GM04504 (cell line): ENCODE data around the gene BCL2L2.
A peak's percentile ranks its signal among the peaks of the same experiment; 100 is the strongest.
"Not testable (repeated sequence)": the region's sequence is repeated elsewhere in the genome, so short reads cannot be mapped to it uniquely, and the experiment has no call there.

ENCODE experiments used
- DNase-seq: peaks from one replicate; pipeline ENCODE4 v3.0.0-alpha.2; 2012; ENCODE audit warnings: low read depth

The BCL2L2 gene

GRCh38 chr14:23324455-23324846, 17.8 kb downstream of the BCL2L2 start:
- no peak for DNase-seq

GRCh38 chr14:23324993-23325392, 18.4 kb downstream of the BCL2L2 start:
- DNase-seq: no peak

GRCh38 chr14:23325746-23326145, 19.1 kb downstream of the BCL2L2 start:
- not testable (repeated sequence) for DNase-seq

- DNase-seq: no peak
Observed at GRCh38 chr14:23326491-23327332, 20.1 kb downstream of the BCL2L2 start.

DNA sequence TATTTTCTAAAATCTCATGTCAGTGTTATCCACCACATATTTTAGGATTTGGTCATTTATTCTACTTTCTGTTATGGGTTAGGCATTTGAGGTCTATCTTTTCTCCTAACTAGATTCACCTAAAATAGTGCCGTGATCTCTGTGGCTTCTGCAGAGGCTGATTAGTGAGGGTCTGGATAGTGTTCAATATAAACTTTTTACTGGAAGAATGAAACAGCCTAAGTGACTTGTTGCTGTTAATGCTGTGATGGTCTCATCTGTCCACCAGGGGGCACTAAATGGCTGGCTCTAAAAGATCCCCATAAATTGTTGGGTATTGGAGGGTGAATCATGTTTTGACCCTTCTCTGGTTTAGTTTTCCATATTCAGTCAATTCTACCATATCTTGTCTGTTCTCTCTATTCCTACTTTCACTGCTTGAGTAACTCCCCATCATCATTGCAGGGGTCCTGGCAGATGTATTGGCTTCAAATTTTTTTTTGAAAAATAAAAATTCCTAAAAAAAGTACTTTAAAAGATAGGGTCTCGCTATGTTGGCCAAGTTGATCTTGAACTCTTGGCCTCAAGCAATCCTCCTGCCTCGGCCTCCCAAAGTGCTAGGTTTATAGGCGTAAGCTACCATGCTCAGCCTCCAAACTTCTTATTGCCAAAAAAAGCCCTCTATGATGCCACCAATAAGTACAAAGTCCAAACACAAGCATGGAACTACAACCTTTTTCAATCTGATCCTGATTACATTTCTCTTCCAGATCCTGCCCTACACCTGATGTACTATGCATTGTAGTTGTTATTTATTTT, 21.5 kb downstream of the BCL2L2 start:
- DNase-seq: no peak

- DNase-seq: no peak
Observed at GRCh38 chr14:23335623-23336022, 29.0 kb downstream of the BCL2L2 start.

GRCh38 chr14:23339506-23340268, 33.1 kb downstream of the BCL2L2 start:
- no peak for DNase-seq

- no peak for DNase-seq
Observed at GRCh38 chr14:23344481-23344880, 37.8 kb downstream of the BCL2L2 start.

DNA sequence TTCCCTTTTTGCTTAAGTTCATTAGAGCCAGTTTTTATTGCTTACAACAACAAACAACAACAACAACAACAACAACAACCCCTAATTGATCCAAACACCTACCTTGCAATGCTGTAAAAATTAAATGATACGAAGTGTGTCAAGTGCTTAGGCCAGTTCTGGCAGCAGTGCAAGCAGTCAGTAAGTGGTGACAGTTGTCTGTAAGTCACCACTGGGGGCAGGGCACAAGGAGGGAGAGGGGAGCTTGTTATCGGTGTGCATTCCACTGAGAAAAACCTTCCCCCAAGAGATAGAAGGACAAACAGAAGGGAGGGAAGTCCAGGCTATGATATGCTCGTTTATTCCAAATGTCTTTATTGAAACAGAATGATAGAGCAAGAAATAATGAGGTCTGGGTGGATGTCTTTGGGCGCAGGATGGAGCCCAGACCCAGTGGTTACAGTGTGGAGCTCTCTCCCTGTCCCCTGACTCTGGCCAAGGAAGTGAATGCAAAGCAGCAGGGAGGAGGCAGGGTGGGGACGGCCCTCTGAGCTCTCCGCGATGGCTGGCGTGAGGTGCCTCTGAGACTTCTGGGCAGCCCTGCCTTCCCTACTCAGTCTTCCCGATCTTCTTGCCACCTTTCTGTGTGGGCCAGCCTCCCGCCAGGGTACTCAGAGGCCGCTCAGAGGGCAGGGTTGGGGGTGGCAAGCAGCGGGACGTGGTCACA, 39.5 kb downstream of the BCL2L2 start:
- no peak for DNase-seq

DNA sequence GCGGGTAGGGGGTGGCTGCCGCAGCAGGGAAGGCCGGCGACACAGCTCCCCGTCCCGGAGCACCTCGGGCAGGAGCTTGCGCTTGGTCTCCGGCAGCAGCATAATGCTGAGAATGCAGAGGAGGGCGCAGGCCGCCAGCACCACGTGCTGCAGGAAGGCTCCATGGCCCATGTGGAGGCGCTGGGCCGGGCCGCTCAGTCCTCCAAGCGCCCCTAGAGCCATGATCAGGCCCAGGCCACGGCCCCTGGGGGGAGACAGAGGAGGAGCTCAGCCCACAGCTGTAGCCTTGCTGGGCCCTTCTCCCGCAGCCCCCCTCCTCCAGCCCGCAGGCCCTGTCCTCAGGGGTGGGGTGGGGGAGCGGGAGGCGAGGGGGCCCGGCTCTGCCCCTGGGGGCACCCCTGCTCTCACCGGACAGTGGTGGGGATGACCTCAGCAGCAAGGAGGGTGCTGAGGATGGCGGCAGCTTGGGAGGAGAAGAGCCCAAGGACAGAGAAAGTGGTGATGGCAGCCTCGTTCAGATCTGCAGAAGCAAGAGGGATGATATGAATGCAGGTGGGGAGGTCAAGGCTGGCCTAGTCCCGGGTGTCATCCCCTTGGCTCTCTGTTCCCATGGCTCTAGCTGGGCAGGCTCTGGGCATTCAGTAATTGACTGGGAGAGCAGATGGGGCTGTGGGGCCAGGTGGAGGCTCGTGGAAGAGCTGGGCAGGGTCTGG, 40.2 kb downstream of the BCL2L2 start:
- no peak for DNase-seq

DNA sequence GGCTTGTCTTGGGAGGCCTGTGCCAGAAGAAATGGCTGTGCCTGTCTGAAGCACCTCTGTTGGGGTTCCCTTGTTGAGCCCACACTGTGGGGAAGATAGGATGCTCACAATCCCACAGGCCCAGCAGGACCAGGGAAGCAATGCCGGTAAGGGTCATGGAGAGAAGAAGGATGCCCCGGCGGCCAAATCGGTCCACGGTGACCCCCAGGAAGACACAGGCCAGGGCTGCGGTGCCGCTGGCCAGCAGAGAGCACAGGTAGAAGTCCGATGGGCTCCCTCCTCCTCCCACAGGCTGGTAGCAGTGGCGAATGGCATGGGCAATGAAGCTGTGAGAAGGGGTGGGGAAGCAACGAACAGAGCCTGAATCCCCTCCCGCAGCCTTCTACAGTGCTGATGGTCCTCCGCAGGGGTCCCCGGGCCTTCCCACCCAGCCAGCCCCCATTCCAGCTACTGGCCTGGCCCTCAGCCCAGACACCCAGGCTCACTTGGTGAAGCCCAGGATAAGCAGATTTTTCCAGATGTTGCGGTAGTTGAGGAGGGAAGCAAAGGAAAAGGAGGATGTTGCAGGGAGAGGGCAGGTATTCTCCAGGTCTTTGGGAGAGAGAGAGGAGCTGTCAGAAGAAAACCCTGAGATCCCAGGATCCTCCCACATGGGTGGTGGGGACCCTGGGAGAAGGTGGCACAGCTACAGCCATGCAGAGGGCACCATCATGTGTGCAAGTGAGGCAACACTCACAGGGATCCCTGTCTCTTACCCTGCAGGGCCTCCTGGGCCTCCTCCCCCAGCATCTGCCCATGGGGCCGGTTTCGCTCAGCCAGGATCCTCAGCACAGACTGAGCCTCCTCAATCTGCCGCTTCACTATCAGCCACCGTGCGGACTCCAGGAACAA, 41.0 kb downstream of the BCL2L2 start:
- no peak for DNase-seq

GRCh38 chr14:23348297-23348655, 41.6 kb downstream of the BCL2L2 start:
- no peak for DNase-seq

GRCh38 chr14:23349156-23349845, 42.7 kb downstream of the BCL2L2 start:
- DNase-seq: no peak

DNA sequence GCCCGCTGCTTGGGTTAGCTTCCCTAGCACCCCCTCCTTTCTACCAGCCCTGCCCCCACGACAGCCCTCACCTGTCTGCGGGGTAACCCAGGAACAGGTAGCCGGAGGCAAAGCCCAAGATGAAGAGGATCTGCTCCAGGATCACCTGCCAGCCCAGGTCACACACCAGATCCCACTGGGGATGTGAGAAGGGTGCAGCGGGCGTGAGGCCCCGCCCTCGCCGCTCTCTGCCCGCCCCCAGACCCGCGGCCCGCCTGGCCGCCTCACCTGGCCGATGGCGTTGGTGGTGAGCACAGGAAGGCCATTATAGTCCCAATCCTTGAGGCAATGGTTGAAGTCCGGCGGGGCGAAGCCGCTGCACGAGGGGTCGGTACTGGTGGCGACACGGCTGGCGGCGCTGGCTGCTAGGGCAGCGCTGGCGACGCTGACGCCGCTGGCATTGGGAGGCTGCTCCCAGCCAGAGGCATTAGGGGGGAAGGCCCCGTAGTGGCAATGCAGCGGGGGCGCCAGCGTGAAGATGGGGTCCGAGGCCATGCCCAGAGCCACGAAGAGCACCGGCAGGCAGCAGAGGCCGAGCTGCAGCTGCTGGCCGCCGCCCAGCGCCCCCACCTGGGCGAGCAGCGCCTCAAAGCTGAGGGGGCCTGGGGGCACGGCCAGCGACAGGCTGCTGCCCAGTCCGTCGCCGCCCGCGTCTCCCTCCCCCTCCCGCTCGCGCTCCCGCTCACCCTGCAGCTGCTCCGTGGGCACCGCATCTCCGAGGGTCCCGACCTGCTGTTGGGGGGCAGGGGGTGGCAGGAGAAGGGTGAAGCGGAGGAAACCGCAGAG, 45.3 kb downstream of the BCL2L2 start:
- DNase-seq: no peak

DNA sequence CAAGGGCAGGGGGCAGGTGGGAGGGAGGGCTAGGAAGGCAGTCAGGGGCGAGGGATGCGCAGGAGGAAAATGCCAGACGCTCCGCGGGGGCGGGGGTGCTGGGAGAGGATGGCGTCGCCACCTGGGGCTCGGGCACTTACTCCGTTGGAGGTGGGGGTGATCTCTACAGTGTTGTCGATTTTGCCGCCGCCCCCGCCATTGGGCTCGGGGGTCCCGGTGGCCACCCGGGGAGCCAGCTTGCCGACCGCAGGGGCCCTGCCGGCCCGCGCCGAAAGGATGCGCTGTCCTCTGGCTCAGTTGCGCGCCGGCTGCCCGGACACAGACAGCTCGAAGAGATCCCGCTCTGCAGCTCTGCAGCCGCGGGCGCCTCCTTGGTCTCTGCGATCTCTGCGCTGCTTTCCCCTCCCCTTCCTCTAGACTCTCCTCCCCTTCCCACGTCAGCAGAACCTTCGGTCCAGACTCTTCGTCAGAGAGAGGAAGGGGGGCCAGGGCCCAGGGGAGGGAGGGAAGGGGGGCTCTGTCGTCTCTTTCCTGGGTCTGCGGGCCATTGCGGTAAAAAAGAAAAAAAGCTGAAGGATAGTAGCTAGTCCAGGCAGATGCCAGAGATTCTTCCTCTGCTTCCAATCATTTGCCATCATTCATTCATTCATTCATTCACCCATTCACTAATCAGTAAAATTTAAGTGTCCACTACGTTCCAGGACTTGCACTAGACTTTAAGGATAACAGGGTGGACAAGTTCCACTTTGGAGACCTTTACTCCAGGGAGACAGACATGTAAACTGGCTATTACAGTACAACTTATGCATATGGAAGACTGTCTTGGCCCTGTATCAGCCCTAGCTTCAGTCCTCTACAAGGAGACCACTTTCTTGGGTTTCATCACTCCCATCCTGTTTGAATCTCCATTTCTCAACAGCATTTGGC, 46.1 kb downstream of the BCL2L2 start, which contains the start of gene SLC22A17:
Gene SLC22A17, minus strand, starts transcription at position 382 of the 927 bp plus-strand sequence.
- peak; percentile 76 for DNase-seq

DNA sequence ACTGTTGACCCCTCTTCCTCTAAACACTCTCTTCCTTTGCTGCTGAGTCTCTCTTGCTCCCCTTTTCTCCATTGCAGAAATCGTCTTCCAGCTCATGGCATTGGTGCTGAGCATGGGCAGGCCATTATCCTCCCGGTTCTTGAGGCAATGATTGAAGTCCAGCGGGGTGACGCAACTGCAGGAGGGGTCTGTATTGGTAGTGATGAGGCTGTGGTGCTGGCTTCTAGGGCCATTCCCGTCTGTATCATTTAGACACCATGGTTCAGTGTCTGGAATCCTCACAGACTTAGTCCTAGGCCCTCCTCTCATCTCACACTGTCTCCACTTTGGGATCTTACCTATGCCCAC, 46.8 kb downstream of the BCL2L2 start:
- no peak for DNase-seq

DNA sequence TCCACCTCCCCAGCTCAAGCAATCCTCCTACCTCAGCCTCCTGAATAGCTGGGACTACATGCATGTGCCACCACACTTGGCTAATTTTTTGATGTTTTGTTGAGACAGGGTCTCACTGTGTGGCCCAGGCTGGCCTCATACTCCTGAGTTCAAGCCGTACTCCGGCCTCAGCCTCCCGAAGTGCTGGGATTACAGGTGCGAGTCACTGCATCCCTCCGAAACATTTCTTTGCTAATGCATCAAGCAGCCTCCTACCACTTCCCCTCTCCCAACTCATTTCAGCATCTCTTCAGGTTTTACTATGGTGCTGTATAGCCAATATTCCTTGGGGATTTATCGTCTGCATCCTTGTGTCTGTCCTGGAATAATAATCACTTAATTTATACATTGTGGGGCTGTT, 48.4 kb downstream of the BCL2L2 start:
- DNase-seq: no peak
